HL-60 (cell line): ENCODE measurements around the gene HDAC9.

Experiments used
- DNase-seq, 2 experiments: peaks; one replicate each; pipeline ENCODE4 v3.0.0-alpha.2; 2010 to 2020; ENCODE audit warnings: low read depth in 1 of 2, low spot score in 1 of 2
- H3K27ac ChIP-seq: fragments of 250-450 bp; sonication (Bioruptor Pico); replicated peaks from 2 replicates; pipeline ENCODE4 v1.5.1; 2020; ENCODE audit warnings: mild to moderate bottlenecking, moderate library complexity
- H3K27me3 ChIP-seq: fragments of 250-450 bp; sonication (Bioruptor Pico); 2 replicates; pipeline ENCODE4 v1.5.1; 2021; ENCODE audit warnings: mild to moderate bottlenecking, moderate library complexity; ENCODE audit not compliant: insufficient read depth, poor library complexity, severe bottlenecking
- H3K4me3 ChIP-seq: replicated peaks from 2 replicates; pipeline ENCODE4 v1.5.1; 2011; ENCODE audit warnings: mild to moderate bottlenecking, control low read depth, low read length; ENCODE audit not compliant: insufficient read depth
- GABPA ChIP-seq: IDR thresholded peaks from 2 replicates; pipeline ENCODE4 v1.6.1; 2012; ENCODE audit warnings: low read depth
- POLR2AphosphoS5 ChIP-seq: IDR thresholded peaks from 2 replicates; pipeline ENCODE4 v1.6.1; 2012; ENCODE audit warnings: low read depth
- SPI1 ChIP-seq: IDR thresholded peaks from 2 replicates; pipeline ENCODE4 v1.6.1; 2012; ENCODE audit warnings: low read depth, mild to moderate bottlenecking, borderline replicate concordance
- TF ChIP-seq, protein P1 (sequence below): IDR thresholded peaks from one replicate; pipeline ENCODE4 v1.5.1; 2011; ENCODE audit warnings: low read length, control low read depth, inconsistent platforms; ENCODE audit not compliant: insufficient read depth
- TF ChIP-seq, protein P2 (sequence below): IDR thresholded peaks from 2 replicates; pipeline ENCODE4 v1.6.1; 2012; ENCODE audit warnings: low read depth; ENCODE audit not compliant: insufficient replicate concordance

Gene HDAC9

DNA sequence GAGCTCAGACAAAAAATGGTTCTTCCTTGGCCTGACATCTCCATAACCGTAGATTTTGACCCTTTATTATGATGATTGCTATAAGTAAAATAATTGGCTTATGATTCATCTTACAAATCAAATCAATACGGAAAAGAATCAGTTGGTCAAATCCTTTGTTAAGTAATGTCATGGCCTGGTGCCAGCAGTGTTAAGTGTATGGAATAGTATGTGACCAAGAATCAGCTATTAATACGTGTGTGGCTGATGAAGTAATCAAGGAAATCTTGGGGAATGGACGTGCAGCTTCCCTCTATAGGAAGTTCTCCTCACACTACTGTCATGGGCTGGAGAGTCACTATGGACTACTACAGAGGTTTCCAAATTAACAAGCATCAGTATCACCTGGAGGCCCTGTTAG is 391.3 kb downstream of the HDAC9 start:
- H3K27me3 ChIP-seq, result no peaks in the 10 kb centered on the region
- H3K27ac ChIP-seq, result no peak overlapping the region
- TF ChIP-seq SPI1, result no peak
- no peak for TF ChIP-seq GABPA
- no peak for TF ChIP-seq POLR2AphosphoS5
- TF ChIP-seq, protein P1, sequence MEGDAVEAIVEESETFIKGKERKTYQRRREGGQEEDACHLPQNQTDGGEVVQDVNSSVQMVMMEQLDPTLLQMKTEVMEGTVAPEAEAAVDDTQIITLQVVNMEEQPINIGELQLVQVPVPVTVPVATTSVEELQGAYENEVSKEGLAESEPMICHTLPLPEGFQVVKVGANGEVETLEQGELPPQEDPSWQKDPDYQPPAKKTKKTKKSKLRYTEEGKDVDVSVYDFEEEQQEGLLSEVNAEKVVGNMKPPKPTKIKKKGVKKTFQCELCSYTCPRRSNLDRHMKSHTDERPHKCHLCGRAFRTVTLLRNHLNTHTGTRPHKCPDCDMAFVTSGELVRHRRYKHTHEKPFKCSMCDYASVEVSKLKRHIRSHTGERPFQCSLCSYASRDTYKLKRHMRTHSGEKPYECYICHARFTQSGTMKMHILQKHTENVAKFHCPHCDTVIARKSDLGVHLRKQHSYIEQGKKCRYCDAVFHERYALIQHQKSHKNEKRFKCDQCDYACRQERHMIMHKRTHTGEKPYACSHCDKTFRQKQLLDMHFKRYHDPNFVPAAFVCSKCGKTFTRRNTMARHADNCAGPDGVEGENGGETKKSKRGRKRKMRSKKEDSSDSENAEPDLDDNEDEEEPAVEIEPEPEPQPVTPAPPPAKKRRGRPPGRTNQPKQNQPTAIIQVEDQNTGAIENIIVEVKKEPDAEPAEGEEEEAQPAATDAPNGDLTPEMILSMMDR, result no peak
- H3K4me3 ChIP-seq, result no peak overlapping the region
- no peak for DNase-seq

DNA sequence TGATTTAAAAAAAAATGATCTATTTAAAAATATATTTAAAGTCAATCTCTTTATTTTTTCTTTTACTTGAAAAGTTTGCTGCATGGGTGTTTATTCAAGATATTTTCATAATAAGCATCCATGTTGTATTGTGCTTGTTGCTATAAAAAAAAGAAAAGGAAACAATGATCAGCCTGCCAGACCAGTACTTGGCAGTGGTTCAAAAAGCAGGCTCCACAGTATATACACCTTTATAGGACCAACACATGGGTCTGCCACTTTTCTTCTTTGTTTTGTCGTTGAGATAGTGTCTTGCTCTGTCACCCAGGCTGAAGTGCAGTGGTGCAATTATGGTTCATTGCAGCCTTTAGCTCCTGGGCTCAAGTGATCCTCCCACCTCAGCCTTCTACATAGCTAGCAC is 393.9 kb downstream of the HDAC9 start:
- DNase-seq, result no peak
- Histone ChIP-seq H3K27ac (no peak overlapping the region), H3K27me3 (no peaks in the 10 kb centered on the region), H3K4me3 (no peak overlapping the region)
- TF ChIP-seq, protein P2, sequence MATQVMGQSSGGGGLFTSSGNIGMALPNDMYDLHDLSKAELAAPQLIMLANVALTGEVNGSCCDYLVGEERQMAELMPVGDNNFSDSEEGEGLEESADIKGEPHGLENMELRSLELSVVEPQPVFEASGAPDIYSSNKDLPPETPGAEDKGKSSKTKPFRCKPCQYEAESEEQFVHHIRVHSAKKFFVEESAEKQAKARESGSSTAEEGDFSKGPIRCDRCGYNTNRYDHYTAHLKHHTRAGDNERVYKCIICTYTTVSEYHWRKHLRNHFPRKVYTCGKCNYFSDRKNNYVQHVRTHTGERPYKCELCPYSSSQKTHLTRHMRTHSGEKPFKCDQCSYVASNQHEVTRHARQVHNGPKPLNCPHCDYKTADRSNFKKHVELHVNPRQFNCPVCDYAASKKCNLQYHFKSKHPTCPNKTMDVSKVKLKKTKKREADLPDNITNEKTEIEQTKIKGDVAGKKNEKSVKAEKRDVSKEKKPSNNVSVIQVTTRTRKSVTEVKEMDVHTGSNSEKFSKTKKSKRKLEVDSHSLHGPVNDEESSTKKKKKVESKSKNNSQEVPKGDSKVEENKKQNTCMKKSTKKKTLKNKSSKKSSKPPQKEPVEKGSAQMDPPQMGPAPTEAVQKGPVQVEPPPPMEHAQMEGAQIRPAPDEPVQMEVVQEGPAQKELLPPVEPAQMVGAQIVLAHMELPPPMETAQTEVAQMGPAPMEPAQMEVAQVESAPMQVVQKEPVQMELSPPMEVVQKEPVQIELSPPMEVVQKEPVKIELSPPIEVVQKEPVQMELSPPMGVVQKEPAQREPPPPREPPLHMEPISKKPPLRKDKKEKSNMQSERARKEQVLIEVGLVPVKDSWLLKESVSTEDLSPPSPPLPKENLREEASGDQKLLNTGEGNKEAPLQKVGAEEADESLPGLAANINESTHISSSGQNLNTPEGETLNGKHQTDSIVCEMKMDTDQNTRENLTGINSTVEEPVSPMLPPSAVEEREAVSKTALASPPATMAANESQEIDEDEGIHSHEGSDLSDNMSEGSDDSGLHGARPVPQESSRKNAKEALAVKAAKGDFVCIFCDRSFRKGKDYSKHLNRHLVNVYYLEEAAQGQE, result no peak
- TF ChIP-seq POLR2AphosphoS5 (no peak), GABPA (no peak), SPI1 (no peak)
- TF ChIP-seq, protein P1, result no peak

DNA sequence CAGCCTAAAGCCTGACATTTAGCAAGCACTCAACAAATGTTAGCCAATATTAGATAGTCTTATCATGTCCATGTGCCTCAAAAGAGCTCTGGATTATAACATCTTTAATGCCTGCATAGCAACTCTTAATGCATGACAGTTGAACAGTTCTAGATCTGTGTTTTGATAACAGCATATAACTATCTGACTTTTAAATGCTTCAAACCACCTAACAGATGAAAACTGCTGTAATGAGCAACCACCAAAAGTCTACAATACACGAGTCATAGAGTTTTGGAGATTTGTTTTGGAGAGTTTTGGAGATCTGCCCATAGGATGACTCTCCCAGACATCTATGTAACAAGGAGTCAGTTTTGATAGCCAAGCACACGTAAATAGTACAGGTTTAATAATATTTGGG is 394.6 kb downstream of the HDAC9 start:
- no peak for DNase-seq
- TF ChIP-seq, protein P1, result no peak
- no peaks in the 10 kb centered on the region for H3K27me3 ChIP-seq
- no peak overlapping the region for H3K4me3 ChIP-seq
- H3K27ac ChIP-seq, result no peak overlapping the region

DNA sequence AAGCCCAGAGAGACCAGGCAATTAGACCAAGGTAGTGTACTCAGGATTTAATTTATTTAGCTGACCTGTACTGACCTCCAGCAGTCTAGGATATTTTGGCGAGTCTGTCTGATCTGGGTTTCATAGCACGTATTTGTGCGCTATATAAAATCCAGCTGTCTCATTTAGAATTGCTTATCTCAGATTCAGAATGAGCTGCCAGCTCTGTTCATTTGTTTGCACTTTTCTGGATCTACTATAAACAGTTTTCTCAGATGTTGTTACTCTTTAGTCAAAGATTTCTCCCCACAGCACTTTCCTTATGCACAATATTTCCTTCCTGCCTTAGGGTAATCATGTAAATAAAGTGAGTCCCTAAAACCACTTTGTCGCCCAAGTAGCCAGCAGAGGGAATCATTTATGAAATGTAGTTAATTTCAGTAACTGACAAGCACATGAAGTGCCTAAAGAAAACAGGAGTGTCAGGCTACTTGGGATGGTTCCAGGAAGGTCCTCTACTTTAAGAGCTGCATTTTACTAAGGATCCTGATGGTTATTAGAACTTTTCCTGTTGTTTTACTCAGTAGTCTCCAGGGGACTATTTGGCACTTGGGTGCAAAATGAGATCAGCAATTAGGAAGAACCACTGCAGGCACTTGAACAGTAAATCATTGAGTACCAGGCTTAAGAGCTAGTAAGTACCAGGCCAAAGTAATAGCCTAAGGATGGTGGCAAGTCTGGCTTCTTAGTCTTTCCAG is 395.5 kb downstream of the HDAC9 start:
- DNase-seq, result no peak

More for the DNA sequence above, 395.5 kb downstream of the HDAC9 start:
- TF ChIP-seq, protein P2, result no peak
- TF ChIP-seq POLR2AphosphoS5, result no peak
- TF ChIP-seq, protein P1, result no peak
- no peak for TF ChIP-seq SPI1
- no peak for TF ChIP-seq GABPA
- H3K4me3 ChIP-seq, result no peak overlapping the region
- H3K27me3 ChIP-seq, result no peaks in the 10 kb centered on the region
- no peak overlapping the region for H3K27ac ChIP-seq
